ENCODE results near the gene KCNMB2. TPM values are rescaled to one million over a fixed set of nuclear protein-coding genes. Genes with fewer than 3 reads are reported as not detected.

The KCNMB2 gene
- polyA plus RNA-seq, 1 donor (not counting 4 experiments of a cell fraction or from before 2014, with no cell fraction given): not detected

- Histone ChIP-seq H3K4me1 (ENCODE audit: control insufficient read depth, extremely low read depth, insufficient read depth, low read length) (no peaks in the 10 kb centered on the region), H3K4me3 (ENCODE audit: control insufficient read depth in 2 of 3, extremely low read depth in 1 of 3, insufficient read depth in 2 of 3, low read depth in 1 of 3, low read length in 3 of 3) (no peak overlapping the region), H4K20me1 (ENCODE audit: control insufficient read depth, extremely low read depth, insufficient read depth, low read length) (no peaks in the 10 kb centered on the region), H3K79me2 (ENCODE audit: control insufficient read depth, insufficient read depth, low read length) (no peaks in the 10 kb centered on the region), H3K27ac (ENCODE audit: control insufficient read depth, insufficient read depth, low read length) (no peak overlapping the region), H3K9me1 (ENCODE audit: control insufficient read depth, extremely low read depth, insufficient read depth, low read length) (no peaks in the 10 kb centered on the region), H3K27me3 (ENCODE audit: control insufficient read depth, extremely low read depth, insufficient read depth, low read length) (no peaks in the 10 kb centered on the region), H2AFZ (ENCODE audit: control insufficient read depth, low read length) (no peak overlapping the region), H3K36me3 (ENCODE audit: control insufficient read depth in 2 of 2, extremely low read depth in 1 of 2, insufficient read depth in 2 of 2, low read length in 2 of 2) (no peaks in the 10 kb centered on the region), H3K9ac (ENCODE audit: control insufficient read depth, extremely low read depth, insufficient read depth, low read length) (no peak overlapping the region), H3K9me3 (ENCODE audit: control insufficient read depth, low read depth, low read length) (no peaks in the 10 kb centered on the region), H3K4me2 (ENCODE audit: control insufficient read depth, extremely low read depth, insufficient read depth, low read depth, low read length) (no peak overlapping the region)
- TF ChIP-seq EZH2 (IDR thresholded peaks at IDR 0.05; ENCODE audit: low read length): no peak
- TF ChIP-seq CTCF (optimal IDR thresholded peaks at IDR 0.05 in 1 of 3, IDR thresholded peaks at IDR 0.05 in 1 of 3, conservative IDR thresholded peaks at IDR 0.05 in 1 of 3; ENCODE audit: extremely low read depth in 1 of 3, insufficient read depth in 2 of 3, low read length in 3 of 3): no peak
- dilution Hi-C loops (cut with MboI; ENCODE audit: extremely low pct_ligation_motif_present, low sequenced_read_pairs): no loop called here
- DNase-seq (ENCODE audit: low read depth, low spot score): no peak
- no peak for FAIRE-seq
Measured at GRCh38 chr3:178568155-178568731, 32.0 kb downstream of the KCNMB2 start.

DNA sequence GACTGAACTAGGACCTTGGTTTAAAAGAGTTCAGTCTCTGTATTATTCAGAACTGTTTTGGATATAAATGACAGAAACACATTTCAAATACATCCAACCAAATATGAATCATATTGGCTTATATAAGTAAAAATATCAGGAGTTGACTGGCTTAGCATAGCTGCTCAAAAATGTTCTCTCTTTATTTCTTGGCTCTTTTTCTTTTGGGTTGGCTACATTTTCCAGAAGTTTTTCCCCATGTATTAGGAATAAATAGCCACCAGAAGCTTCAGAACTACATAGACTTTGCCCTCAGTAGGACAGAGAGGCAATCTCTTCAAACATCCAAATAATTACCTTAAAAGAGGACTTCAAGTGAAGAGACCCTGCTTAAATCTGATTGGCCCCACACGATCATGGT, 32.7 kb downstream of the KCNMB2 start:
- TF ChIP-seq EZH2 (IDR thresholded peaks at IDR 0.05; ENCODE audit: low read length) (no peak), CTCF (optimal IDR thresholded peaks at IDR 0.05 in 1 of 3, IDR thresholded peaks at IDR 0.05 in 1 of 3, conservative IDR thresholded peaks at IDR 0.05 in 1 of 3; ENCODE audit: extremely low read depth in 1 of 3, insufficient read depth in 2 of 3, low read length in 3 of 3) (no peak)
- Histone ChIP-seq H4K20me1 (ENCODE audit: control insufficient read depth, extremely low read depth, insufficient read depth, low read length) (no peaks in the 10 kb centered on the region), H2AFZ (ENCODE audit: control insufficient read depth, low read length) (no peak overlapping the region), H3K79me2 (ENCODE audit: control insufficient read depth, insufficient read depth, low read length) (no peaks in the 10 kb centered on the region), H3K9me3 (ENCODE audit: control insufficient read depth, low read depth, low read length) (no peaks in the 10 kb centered on the region), H3K27me3 (ENCODE audit: control insufficient read depth, extremely low read depth, insufficient read depth, low read length) (no peaks in the 10 kb centered on the region), H3K36me3 (ENCODE audit: control insufficient read depth in 2 of 2, extremely low read depth in 1 of 2, insufficient read depth in 2 of 2, low read length in 2 of 2) (no peaks in the 10 kb centered on the region), H3K4me3 (ENCODE audit: control insufficient read depth in 2 of 3, extremely low read depth in 1 of 3, insufficient read depth in 2 of 3, low read depth in 1 of 3, low read length in 3 of 3) (no peak overlapping the region), H3K4me2 (ENCODE audit: control insufficient read depth, extremely low read depth, insufficient read depth, low read depth, low read length) (no peak overlapping the region), H3K9me1 (ENCODE audit: control insufficient read depth, extremely low read depth, insufficient read depth, low read length) (no peaks in the 10 kb centered on the region), H3K4me1 (ENCODE audit: control insufficient read depth, extremely low read depth, insufficient read depth, low read length) (no peaks in the 10 kb centered on the region), H3K27ac (ENCODE audit: control insufficient read depth, insufficient read depth, low read length) (no peak overlapping the region), H3K9ac (ENCODE audit: control insufficient read depth, extremely low read depth, insufficient read depth, low read length) (no peak overlapping the region)
- DNase-seq (ENCODE audit: low read depth, low spot score): no peak
- dilution Hi-C loops (cut with MboI; ENCODE audit: extremely low pct_ligation_motif_present, low sequenced_read_pairs): no loop called here
- no peak for FAIRE-seq

Measured in keratinocyte (primary cell).